ENCODE results near the gene PSMB10. TPM values are rescaled to one million over a fixed set of nuclear protein-coding genes. Genes with fewer than 3 reads are reported as not detected.

Gene PSMB10
- total and polyA plus RNA-seq, 10 donors = 80.3 to 236 (median 141) TPM

GRCh38 chr16:67907397-67908180 lies 29.1 kb downstream of the PSMB10 start:
- Histone ChIP-seq H3K4me1 (peaks cover 0 to 25% (median 5%) of the 10 kb centered on the region in 6 donors), H3K36me3 (peaks cover 0 to 67% (median 29%) of the 10 kb centered on the region in 6 donors), H3K27ac (no peak overlapping the region), H3K27me3 (replicated peaks in 1 of 7) (no peaks in the 10 kb centered on the region), H3K4me3 (no peak overlapping the region), H3K9me3 (no peaks in the 10 kb centered on the region)
- intact Hi-C loops (cut with DNase I; ENCODE audit: low total_unique reads) = no loop called here
- WGBS, 5 donors = 87 to 95% (median 94%) methylated on average over 11 of the region's 11 CpGs
- TF ChIP-seq POLR2A (IDR thresholded peaks at IDR 0.05) = no peak
- TF ChIP-seq POLR2AphosphoS5 (IDR thresholded peaks at IDR 0.05) = no peak
- no peak for TF ChIP-seq CTCF (IDR thresholded peaks at IDR 0.05 in 8 of 11, conservative IDR thresholded peaks at IDR 0.05 in 3 of 11)
- no peak for DNase-seq

GRCh38 chr16:67902831-67903230 lies 33.8 kb downstream of the PSMB10 start:
- Histone ChIP-seq H3K4me3 (no peak overlapping the region), H3K36me3 (peaks cover 0 to 45% (median 4%) of the 10 kb centered on the region in 6 donors), H3K27ac (peak overlapping the region in 6 of 8 donors; percentile 29 to 81 (median 47)), H3K27me3 (replicated peaks in 1 of 7) (no peaks in the 10 kb centered on the region), H3K9me3 (no peaks in the 10 kb centered on the region), H3K4me1 (peaks cover 0 to 30% (median 9%) of the 10 kb centered on the region in 6 donors)
- no peak for DNase-seq
- intact Hi-C loops (cut with DNase I; ENCODE audit: low total_unique reads) = no loop called here
- TF ChIP-seq POLR2A (IDR thresholded peaks at IDR 0.05) (no peak), CTCF (IDR thresholded peaks at IDR 0.05 in 8 of 11, conservative IDR thresholded peaks at IDR 0.05 in 3 of 11) (no peak), POLR2AphosphoS5 (IDR thresholded peaks at IDR 0.05) (no peak)
- 76 to 91% (median 82%) methylated on average over 4 of the region's 4 CpGs for WGBS, 5 donors

- H3K27me3 ChIP-seq (replicated peaks in 1 of 7) = no peaks in the 10 kb centered on the region
- 94 to 99% (median 97%) methylated on average over 5 of the region's 5 CpGs for WGBS, 5 donors
- no peak for DNase-seq
- no peak overlapping the region for H3K4me3 ChIP-seq
- no peaks in the 10 kb centered on the region for H3K9me3 ChIP-seq
- peaks cover 0 to 45% (median 4%) of the 10 kb centered on the region in 6 donors for H3K36me3 ChIP-seq
- no peak for TF ChIP-seq POLR2A (IDR thresholded peaks at IDR 0.05)
- no peak for TF ChIP-seq CTCF (IDR thresholded peaks at IDR 0.05 in 8 of 11, conservative IDR thresholded peaks at IDR 0.05 in 3 of 11)
- no peak for TF ChIP-seq POLR2AphosphoS5 (IDR thresholded peaks at IDR 0.05)
- H3K27ac ChIP-seq = no peak overlapping the region
- H3K4me1 ChIP-seq = peaks cover 0 to 41% (median 13%) of the 10 kb centered on the region in 6 donors
- intact Hi-C loops (cut with DNase I; ENCODE audit: low total_unique reads) = no loop called here
Measured at GRCh38 chr16:67901734-67902133, 34.9 kb downstream of the PSMB10 start.

- no peak overlapping the region for H3K4me3 ChIP-seq
- TF ChIP-seq POLR2A (IDR thresholded peaks at IDR 0.05) = no peak
- TF ChIP-seq CTCF (IDR thresholded peaks at IDR 0.05 in 8 of 11, conservative IDR thresholded peaks at IDR 0.05 in 3 of 11) = no peak
- no peak for TF ChIP-seq POLR2AphosphoS5 (IDR thresholded peaks at IDR 0.05)
- intact Hi-C loops (cut with DNase I; ENCODE audit: low total_unique reads) = no loop called here
- peaks cover 0 to 18% (median 0%) of the 10 kb centered on the region in 6 donors for H3K36me3 ChIP-seq
- no peaks in the 10 kb centered on the region for H3K9me3 ChIP-seq
- no peaks in the 10 kb centered on the region for H3K27me3 ChIP-seq (replicated peaks in 1 of 7)
- H3K27ac ChIP-seq = peak overlapping the region in 4 of 8 donors; percentile 14 to 73 (median 60)
- H3K4me1 ChIP-seq = peaks cover 21 to 70% (median 44%) of the 10 kb centered on the region in 6 donors
- no peak for DNase-seq
- WGBS, 5 donors = 93 to 95% (median 95%) methylated on average over 3 of the region's 3 CpGs
Measured at GRCh38 chr16:67897231-67897630, 39.4 kb downstream of the PSMB10 start.
